Putamen (tissue), 1 donor: ENCODE results near the gene NR3C1.

Experiments used
- DNase-seq: peaks from one replicate; pipeline ENCODE4 v3.0.0-alpha.2; 2016; ENCODE audit warnings: low spot score

NR3C1 gene

GRCh38 chr5:143398451-143399237 lies 4.8 kb downstream of the NR3C1 start:
- DNase-seq = peak; percentile 19

GRCh38 chr5:143398053-143398355 lies 5.5 kb downstream of the NR3C1 start:
- DNase-seq = no peak

DNA sequence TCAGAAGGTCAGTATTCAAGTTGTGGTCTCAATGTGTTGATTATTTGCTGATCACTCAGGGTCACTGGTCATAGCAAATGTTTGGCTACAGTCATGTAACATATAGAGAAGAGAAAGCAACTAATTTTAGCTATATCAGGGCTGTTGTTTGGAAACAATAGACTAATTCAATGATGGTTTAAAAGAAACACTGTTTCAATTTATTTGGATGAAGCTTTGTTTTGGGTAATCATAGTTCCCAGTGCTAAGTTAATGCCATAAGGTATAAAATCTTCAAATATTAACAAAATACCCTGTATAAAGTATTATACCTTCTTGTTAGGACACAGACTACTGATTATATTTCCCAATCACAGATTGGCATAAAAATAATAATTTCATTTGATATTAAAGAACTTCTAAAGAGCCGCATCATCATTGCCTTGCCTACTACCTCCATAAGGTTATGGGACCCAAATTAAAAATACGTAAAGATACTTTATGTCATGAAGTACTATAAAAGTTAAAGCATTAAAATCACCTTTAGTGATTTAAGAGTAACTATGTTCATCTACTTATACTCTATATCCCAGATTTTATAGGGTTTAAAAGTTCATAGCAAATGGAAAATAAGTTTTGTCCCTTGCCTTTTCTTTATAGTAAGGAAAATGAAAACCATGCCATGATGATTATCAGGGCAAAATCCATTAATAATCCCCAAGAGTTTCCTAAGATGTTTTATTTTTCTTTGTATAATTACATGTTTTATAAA lies 6.0 kb downstream of the NR3C1 start:
- peak; percentile 19 for DNase-seq

- DNase-seq = no peak
Observed at GRCh38 chr5:143396353-143396940, 7.0 kb downstream of the NR3C1 start.

DNA sequence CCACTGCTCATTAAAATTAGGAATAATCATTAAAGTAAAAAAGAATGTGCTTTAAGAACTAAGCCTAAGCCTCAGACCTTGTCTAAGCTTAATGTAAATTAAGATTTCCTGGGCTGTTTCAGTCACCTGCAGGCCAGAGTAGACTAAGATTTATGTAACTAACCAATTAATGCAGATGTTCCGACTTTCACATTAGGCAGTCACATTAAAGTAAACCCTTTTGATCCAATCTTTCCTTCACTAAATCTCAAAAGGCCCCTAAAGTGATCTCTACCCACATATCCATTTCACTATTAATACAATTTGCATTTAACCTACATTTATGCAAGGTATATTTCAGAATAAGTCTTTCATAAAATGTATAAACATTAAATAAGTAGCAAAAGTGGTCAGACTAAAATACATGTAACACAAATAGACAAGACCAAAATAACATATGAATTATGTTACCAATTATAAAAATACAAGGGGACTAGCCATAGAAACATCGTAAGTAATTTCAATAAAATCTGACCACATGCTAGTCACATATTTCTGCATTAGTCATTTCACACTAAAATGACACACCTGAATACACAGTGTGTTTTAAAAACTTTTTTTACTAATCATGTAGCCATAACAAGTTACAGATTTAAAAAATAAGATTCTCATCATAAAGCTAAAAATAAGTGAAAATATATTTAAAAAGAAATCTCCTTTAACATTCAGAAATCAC lies 7.7 kb downstream of the NR3C1 start:
- no peak for DNase-seq

DNA sequence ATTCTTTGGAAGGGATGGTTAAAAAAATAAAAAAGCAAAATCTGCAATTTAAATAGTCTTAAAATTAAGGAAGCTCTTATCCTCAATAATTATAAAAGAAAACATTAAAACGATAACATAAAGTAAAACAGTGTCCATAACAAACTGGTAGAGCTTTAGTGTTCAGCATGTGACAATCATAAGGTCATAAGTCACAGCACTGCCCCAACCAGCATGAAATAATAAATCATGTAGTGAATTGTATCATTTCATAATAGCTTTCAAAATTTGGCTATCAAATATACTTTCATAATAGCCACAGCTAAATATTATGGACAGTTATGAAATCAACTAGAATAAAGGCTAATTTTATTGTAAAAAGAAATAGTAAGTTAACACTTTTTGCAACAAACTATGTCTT lies 10.0 kb downstream of the NR3C1 start:
- no peak for DNase-seq

- no peak for DNase-seq
Observed at GRCh38 chr5:143390941-143391340, 12.5 kb downstream of the NR3C1 start.

DNA sequence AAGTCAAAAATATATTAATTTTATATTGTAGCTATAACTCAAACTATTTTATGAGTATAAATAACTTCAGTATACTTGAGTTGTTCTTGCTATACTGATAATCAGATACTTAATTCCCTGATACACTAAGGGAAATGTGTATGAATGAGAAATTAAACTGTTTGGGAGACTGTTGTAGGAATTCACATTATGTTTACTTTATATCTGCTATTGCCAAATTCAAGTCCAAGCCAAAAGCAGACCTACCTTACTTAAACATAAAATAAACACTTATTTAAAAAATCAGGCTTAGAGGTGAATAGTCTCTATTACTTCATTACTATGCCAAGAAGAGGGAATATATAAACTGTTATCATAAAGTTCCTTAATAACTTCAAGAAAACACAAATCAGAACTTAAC lies 13.2 kb downstream of the NR3C1 start:
- DNase-seq = no peak

DNA sequence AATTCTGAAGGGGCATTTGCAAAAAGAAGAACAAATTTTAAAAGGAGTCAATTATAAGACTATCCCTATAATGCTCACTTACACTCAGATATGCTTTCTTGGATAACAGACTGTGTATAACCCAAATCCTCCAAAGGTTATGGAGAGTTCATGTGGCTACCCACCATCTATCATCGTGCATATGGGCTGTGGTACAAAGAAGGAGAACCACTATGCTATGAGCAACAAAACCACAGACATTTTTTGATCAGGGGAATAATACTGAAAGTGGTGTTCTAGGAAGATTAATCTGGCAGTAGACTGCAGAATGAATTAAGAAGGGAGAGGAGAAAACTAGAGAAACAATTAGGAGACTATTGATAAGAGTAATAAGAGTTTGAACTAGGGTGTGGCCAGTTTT lies 16.8 kb downstream of the NR3C1 start:
- DNase-seq = no peak

DNA sequence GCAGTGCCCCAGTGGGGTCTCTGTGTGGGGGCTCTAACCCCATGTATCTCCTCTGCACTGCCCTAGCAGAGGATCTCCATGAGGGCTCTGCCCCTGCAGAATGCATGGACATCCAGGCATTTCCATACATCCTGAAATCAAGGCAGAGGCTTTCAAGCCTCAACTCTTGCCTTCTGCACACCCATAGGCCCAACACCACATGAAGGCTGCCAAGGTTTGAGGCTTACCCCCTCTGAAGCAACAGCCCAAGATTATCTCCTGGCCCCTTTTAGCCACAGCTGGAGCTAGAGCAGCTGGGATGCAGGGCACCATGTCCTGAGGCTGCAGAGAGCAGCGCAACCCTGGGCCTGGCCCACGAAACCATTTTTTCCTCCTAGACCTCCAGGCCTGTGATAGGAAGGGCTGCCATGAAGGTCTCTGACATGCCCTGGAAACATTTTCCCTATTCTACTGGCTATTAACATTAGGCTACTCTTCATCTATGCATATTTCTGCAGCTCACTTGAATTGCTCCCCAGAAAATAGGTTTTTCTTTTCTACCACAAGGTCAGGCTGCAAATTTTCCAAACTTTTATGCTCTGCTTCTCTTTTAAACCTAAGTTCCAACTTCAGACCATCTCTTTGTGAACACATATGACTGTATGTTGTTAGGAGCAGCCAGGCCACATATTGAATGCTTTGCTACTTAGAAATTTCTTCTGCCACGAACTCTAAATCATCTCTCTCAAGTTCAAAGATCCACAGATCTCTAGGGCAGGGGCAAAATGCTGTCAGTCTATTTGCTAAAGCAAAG lies 18.4 kb downstream of the NR3C1 start:
- DNase-seq = no peak

- DNase-seq = no peak
Observed at GRCh38 chr5:143383988-143384387, 19.5 kb downstream of the NR3C1 start.

GRCh38 chr5:143379606-143380005 lies 23.9 kb downstream of the NR3C1 start:
- no peak for DNase-seq

DNA sequence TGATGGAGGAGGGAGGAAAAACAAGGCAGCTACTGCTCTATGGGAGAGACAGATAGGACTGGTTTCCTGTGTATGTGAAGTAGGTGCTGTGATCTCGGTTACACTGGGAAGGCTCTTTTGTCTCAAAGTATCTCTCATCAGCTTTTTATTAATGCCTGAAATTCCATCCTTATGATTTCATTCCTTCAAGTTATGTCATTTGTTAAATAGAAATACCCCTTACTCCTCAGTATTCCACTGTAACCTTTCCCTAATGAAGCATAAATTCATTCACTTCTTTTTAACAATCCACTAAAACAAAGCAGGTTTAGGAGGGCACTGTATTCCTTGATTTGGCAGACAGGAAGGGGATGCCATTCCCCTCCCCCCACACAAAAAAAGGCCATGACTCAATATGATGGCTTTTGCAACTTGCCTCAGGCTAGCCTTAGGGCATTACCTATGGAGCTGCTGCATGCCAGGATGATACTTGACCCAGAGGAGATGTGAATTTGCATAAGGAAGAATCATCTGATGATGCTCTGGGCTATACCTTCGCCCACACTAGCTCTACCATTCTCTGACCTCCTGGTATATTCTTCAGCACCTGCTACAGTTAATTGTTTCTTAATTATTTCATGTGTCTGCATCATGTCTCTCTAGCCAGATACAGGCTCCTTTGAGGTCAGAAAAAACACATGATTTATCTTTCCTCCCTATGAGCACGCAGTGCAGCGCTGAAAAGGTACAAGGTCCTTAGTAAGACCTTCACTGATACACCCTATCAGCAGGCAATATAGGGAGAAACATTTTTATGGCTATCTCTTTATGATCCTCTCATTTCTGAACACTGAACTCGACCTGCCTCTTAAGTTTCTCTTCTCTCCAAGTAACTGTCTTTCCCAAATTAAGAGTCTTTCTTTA lies 26.3 kb downstream of the NR3C1 start:
- DNase-seq = no peak

GRCh38 chr5:143376195-143376779 lies 27.2 kb downstream of the NR3C1 start:
- DNase-seq = no peak

DNA sequence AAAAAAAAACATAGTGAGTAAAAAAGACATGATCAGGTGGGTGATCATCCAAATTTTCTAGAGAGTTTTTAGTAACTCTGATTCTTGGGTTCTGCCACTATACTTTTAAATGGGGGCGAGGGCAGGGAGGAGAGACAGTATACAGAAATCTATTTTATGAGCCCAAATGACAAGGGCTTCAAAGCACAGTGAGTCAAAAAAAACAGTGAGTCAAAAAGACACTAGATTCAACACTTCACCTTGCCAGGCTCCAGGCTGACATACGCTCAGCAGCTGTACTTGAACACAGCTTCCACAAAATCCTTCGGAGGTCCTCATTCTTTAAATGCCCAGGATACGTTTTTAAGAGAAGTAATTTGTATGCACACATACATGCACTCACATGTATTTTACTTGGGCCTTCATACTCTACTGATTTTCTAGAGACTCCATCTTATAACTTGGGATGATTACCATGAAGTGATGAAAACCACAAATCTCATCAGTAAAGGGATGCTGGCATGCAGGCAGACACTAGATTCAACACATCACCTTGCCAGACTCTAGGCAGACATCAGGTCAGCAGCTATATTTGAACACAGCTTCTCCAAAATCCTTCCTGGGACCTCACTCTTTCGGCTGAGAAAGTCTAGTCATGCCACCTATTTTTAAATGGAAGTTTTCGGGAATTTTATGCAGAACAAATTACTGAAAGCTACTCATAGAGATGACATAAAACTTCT lies 28.8 kb downstream of the NR3C1 start:
- no peak for DNase-seq

DNA sequence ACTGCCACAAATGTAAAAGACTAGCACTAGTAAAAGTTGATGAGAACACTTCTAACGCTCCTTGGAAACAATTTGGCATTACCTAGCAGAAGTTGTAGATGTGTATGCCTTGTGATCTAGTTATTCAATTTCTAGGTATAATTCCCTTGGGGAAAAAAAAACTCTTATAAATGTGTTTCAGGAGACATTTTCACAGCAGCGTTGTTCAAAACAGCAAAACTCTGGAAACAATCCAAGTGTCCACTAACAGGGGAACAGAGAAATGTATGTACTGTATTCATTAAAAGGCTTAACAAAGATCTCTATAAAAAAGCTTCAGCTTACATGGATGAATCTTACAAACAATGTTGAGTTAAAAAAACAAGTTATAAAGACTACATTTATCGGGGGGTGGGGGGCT lies 30.4 kb downstream of the NR3C1 start:
- DNase-seq = no peak

DNA sequence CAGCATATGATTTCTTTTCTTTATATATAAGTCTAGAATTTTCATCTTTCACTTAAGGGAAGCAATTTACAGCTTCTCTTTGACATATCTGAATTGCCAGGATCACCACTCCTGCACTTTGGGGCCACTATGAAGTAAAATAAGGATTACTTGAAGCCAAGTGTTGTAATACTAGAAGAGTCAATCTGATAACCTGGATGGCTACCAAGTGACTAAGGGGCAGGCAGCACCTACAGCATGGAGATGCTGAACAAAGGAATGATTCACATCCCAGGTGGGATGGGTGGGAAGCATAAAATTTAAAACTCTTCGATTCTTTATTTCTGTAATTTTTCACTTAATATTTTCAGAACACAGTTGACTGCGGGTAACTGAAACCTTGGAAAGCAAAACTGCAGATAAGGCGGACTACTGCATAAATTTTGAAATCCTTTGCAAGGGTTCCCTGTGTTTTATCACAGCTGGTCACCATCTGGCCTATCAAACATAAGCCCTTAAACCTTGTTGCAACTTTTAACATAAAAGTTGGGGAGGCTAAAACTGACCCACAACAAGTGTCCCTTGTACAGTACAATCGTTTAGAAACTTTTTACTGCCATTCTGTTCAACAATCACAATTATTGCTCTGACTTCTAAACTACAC lies 31.2 kb downstream of the NR3C1 start:
- DNase-seq = no peak

DNA sequence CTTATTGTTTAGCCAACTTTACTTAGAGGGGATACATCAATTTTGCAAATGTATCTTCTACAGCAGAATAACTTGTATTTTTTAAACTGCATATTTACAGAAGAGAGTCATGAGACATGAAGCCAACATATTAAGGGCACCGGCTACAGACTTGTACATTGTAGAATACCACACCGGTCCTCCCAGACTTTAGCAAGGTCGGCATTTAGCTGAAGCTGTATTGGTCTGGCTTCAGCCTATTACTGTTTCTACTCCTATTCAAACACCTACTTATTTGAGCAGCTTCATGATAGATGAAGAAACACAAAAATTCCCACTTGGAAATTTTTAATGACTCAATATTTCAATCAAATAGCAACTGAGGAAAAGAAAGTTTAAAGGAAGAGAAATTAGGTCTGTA lies 33.0 kb downstream of the NR3C1 start:
- DNase-seq = no peak

DNA sequence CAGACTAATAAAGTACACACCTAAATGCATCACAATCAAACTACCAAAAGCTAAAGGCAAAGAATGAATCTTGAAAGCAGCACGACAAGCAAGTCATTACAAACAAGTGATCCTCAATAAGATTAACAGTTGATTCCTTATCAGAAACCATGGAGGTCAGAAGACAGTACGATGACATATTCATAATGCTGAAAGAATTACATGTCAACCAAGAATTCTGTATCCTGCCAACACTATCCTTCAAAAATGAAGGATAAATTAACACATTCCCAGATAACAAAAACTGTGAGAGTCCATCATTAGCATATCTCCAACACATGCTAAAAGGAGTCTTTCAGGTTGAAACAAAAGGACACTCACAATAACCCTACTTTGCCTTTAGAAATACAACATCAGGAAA lies 39.4 kb downstream of the NR3C1 start:
- no peak for DNase-seq
